Stimulated activated CD4-positive, alpha-beta T cell treated with anti-CD3 and anti-CD28 coated beads, Interleukin-12 subunit alpha, Interleukin-12 subunit beta, amount 100 ng/mL, for 48 hours (primary cell): ENCODE measurements around the gene DYSF.

ENCODE experiments used
- DNase-seq, 3 donors: peaks; one replicate each; pipeline ENCODE4 v3.0.0-alpha.2; 2020; ENCODE audit warnings: low read depth in 2 of 3, low spot score in 1 of 3

DYSF gene

GRCh38 chr2:71702071-71702970, 249.0 kb downstream of the DYSF start:
- no peak for DNase-seq

GRCh38 chr2:71702971-71703898, 249.9 kb downstream of the DYSF start:
- DNase-seq = no peak

GRCh38 chr2:71704131-71704561, 250.8 kb downstream of the DYSF start:
- no peak for DNase-seq

DNA sequence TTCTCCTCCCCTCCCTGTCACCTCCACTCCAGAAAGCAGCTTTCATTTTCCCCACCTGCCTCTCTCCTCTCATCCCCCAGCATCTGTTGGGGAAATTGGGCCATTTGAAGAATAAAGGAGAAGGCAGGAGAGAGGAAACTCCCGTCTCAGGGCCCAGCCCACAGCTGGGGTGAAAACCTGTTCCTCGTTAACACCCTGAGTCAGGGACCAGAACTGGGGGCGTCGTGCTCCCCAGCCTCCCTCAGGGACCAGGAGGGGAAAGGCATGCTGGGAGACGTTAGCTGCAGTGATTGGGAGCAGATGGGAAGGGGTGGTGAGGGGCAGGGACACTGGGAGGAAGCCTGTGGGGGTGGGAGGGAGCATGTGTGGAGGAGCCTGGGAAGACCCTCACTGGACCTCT, 251.3 kb downstream of the DYSF start:
- no peak for DNase-seq

DNA sequence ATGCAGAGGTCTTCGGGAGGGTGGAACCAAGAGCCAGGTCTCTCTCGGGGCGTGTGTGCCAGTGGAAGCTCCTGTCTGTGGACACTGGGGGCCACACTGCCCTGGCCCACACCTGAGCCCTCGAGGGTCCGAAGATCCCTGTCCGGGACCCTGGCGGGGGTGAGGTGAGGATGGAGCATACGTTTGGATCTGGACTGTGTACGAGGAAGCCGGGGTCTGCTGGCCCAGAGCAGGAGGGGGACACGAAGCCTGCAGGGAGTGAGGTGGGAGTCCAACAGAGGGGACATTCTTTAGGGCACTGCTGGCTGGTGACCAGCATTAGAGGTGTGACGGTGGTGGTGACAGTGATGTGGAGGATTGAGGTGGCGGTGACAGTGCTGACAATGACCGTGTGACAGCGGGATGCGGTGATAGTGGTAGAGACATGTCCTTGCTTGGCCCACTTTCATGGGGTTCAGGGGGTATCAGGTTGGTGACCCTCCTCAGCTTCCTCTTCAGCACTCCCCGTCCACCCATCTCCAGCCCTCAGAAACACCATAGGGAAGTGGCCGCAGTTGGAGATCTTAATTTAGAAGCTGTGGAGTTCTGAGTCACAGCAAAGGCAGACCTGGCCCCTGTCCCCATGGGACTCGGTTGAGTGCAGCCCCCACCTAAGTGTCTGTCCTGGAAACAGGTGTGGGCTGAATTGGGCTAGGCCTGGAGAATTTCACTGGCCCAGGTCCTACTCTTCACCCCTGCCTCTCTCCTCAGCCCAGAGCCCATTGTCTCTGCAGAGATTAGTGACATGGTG, 252.0 kb downstream of the DYSF start:
- no peak for DNase-seq

DNA sequence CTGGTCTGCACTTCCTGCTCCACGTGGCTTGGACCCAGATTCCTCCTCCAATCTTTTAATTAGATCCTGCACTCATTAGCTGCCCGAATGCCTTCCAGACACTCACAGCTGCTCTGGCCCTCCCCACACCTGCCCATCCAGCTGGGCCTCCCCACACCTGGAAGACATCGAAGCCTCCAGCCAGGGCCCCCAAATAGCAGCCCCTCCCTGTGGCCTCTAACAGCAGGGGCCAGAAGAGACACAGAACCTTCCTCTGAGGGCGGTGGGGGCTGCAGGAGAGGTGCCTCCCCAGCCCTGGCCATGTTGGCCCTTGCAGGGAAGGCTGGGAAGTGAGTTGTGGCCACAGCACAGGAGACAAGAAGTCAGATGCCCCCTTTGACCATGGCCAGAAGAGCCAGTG, 252.8 kb downstream of the DYSF start:
- no peak for DNase-seq

GRCh38 chr2:71706836-71707235, 253.5 kb downstream of the DYSF start:
- no peak for DNase-seq

GRCh38 chr2:71710367-71711132, 257.2 kb downstream of the DYSF start:
- no peak for DNase-seq

GRCh38 chr2:71711133-71711855, 257.9 kb downstream of the DYSF start:
- DNase-seq = no peak

- no peak for DNase-seq
Observed at GRCh38 chr2:71712158-71712818, 258.9 kb downstream of the DYSF start.

DNA sequence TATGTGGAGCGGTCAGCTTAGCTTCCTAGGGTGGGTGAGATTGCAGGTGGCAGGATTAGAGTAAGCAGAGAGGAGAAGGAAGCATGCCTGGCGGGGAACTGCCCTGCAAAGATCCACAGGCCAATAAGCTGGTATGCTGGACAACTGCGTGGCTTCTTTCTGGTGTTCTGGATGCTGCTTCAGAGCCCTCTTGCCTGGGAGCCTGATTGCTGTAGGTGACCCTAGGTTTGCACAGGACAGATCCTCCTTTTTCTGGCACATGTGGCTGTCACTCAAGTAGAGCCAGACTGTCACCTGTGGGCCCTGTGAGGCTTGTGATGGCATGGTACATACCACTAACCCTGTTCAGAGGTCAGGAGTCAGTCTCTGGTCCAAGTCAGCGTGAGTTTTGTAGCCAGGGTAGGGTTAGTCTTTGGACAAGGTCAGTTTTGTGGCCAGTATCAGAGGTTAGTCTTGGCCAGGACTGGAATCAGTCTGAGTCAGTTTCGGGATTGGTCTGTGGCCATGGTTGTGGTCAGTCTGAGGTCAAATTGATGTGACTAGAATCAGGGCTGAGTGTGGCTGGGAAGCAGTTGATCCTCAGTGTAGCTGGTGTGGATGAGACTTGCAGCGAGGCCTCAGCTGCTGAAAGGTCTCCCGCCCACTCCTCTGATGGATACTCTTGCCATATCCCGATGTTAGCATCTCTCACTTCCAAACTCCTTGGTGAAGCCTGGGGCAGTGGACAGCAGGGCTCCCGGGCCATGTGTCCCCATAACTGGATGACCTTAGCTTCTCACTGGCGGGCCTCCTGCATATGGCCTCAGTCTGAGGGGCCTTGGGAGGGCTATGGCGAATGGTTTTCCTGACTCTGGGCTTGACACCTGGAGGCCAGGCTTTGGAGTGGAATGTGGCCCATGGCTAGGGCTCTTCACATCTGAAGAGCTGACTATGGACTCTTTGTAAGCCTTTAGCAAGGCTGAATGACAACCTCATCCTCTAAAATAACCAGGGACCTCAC, 260.5 kb downstream of the DYSF start:
- DNase-seq = no peak

DNA sequence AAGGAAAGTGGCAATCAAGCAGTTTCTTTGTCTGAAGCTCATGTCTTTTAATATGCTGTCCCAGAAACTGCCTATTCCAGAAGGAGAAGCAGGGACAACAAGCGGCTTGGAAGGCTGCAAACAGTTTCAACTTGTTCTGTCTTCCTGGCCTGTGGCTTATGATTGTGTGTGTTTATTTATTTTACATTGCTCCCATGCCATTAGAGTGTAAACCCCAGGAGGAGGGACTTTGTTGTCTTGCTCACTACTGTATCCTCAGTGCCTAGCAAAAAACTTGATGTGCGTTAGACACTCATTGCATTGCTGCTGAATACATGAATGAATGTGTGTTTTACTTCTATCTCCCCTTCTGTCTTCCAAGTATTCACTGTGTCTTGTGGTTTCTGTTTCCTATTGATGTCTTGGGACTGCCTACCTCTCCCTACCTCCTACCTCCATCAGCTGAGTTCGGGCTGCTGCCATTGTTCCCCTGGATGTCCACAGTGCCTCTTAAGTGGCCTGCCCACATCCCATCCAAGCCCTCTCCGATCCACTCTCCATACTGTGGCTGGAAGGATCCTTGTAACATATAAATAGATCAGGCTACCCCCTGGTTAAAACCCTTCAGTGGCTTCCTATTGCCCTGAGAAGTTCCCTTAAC, 261.4 kb downstream of the DYSF start:
- DNase-seq = no peak

GRCh38 chr2:71715241-71715750, 261.9 kb downstream of the DYSF start:
- DNase-seq = no peak

DNA sequence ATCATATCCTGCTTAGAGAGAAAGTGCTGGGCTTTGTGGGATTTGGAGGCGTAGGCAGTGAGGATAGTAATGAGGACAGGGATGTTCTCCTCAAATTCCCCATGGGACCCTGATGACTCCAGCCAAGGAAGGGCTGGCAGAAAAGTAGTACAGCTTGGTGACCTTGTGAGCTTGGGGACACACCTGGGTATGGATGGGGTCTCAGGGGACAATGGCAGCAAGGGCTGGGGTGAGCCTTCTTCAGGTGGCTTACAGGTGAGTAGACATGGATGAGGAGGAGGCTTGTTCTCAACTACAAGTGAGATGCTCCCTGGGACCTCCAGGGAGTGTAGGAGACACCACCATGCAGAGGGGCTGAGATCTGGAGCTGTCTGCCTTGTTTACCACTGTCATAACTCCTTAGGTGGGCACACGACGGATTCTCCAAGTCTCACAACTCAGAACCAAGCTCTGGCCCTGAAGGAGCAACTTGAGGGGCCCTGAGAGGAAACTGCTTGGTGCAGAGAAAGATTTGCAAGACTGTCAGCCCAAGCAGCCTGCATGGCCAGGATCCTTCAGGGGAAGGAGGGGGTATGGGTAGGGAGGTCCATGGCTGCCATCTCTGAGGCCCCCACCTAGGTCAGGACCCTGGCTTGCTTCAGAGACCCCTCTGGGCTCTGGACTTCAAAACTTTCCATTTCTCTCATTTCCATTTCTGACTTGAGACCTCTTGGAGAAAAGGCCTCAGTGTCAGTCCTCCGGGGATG, 262.8 kb downstream of the DYSF start:
- no peak for DNase-seq

DNA sequence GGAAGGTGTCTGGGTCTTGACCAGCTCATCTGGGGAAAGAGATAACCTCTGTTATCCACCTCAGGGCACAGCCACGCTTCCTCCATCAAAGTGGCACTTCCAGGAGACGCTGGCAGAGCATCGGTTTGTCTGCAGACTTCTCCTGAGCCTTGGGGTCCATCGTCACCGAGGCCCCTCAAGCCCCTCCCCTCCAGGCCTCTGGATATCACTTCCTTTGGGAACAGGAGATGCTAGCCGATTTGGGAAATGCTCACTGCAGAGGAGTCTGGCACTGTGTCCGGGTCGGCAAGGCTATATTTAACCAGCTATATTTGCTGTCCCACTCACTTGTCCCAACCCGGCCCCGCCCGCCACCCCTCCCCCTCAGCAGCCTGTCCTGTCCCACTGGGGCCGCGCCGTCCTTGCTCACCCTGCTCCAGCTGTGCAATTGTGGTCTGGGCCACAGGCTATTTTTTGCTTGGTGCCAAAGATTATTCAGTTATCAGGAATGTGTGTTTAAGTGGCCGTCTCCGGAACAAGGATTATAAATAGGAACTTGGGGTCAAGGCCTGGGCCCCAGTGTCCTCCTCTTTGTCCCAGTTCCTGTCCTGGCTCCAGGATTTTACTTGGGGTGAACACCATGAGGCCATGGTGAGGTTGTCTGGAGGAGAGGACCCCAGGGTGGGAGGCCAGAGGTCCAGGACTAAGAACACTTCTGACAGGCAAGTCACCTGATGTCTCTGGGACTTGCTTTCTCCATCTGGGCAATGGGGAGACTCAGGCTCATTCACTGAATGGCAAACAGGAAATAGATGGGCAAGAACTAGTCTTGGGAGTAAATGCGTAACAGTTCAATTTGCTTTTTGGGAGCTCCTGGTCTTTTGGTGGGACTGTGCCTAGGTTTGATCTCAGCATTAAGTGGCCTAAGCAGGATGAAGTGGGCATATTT, 263.6 kb downstream of the DYSF start:
- no peak for DNase-seq

DNA sequence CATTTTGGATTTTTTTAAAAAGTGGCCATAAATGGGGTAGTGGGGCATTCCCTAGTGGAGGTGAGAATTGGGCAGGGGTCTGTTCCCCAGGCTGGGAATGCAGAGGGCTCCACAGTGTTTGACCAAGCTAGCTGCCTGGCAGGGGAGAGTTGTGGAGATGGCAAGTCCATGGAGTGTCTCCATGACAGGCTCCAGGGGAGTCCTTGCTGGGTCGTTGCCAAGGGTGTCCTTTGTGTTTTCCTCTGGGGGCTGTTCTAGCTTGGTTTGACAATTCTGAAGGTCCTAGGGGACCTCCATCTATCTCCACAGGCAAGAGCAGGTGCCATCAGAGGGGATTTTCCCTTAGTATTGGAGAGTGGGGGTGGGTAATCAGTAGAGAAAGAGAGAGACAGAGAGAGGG, 265.3 kb downstream of the DYSF start:
- no peak for DNase-seq
